GM18520 (cell line): Measurements from ENCODE around the gene TNFRSF1B.
A peak's percentile ranks its signal among the peaks of the same experiment; 100 is the strongest.

Experiments used
- ATAC-seq: cut with Tn5 transposase; IDR thresholded peaks from one replicate; pipeline ENCODE4 v1.9.1; 2021; ENCODE audit not compliant: unreplicated experiment

Gene TNFRSF1B

DNA sequence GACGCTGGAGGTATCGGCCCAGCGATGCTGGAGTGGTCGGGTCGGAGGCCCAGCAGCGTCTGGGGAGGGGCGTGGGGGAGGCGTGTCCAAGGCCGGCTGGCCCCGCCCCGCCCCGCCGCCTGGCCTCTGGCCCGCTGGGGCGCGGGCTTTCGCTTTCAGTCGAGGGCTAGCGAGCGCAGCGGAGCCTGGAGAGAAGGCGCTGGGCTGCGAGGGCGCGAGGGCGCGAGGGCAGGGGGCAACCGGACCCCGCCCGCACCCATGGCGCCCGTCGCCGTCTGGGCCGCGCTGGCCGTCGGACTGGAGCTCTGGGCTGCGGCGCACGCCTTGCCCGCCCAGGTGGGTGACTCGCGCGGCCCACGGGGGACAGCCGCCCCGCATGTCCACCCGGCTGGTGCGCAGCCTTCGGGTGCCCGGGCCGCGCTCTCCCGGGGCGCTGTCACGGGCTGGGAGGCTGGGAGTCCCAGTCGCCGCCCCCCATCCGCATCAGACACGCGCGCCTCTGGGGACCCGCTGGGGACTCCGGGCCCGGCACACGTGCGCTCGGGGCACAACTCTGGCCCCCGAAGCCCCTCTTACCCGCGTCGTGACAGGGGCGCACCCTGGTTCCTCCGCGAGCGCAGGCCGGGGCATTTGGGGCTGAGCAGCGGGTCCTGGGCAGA, at the start of gene TNFRSF1B:
Gene TNFRSF1B, plus strand, starts transcription at position 158 of the 659 bp plus-strand sequence. Its CDS starts 101 bp downstream, at position 259.
- ATAC-seq, result peak; percentile 29

- ATAC-seq, result no peak
Observed at GRCh38 chr1:12121212-12122003, 45.4 kb upstream of the TNFRSF1B start.

DNA sequence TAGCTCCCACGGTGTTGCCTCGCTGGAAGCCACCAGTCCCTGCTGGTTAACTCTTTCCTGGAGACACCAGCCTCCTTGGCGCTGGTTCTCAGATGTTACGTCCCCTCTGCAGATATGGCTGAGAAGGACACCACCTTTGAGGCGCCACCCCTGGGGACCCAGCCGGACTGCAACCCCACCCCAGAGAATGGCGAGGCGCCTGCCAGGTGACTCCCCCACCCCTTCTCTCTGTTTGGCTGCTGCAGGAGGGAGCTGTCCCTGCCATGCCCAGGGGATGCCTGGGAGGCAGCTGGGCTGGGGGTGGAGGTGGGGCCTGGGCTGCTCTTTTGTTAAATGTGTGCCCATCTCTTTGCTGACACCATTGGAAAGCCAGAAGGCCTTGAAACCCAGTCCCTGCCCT, 43.6 kb upstream of the TNFRSF1B start:
- ATAC-seq, result no peak

DNA sequence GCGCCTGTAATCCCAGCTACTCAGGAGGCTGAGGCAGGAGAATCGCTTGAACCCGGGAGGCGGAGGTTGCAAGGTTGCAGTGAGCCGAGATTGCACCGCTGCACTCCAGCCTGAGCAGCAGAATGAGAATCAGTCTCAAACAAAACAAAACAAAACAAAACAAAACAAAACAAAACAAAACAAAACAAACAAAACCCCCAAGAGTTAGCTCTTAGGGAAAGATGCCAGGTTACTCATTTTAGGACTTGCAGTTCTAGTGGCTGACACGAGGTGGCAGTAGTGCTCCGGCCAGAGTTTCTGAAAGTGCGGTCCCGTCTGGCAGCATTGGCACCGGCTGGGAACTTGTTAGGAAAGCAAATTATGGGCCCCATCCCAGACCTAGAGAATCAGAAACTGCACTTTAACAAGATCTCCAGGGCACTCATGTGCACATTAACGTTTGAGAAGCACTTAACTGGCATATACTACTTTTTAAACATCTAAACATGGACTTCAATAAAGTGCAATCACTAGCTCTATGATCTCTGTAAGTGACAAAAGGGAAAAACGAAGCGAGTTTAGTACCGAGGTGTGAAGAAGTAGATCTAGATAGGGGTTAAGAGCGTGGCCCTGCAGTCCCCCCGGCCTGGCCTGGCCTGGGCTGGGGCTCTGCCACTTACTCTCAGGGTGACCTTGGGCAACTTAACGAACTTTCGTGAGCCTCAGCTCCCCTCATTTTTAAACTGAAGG, 41.9 kb upstream of the TNFRSF1B start:
- no peak for ATAC-seq

- ATAC-seq, result no peak
Observed at GRCh38 chr1:12125422-12126355, 41.1 kb upstream of the TNFRSF1B start.

- ATAC-seq, result no peak
Observed at GRCh38 chr1:12126781-12127180, 40.0 kb upstream of the TNFRSF1B start.

- no peak for ATAC-seq
Observed at GRCh38 chr1:12127206-12127810, 39.5 kb upstream of the TNFRSF1B start.

DNA sequence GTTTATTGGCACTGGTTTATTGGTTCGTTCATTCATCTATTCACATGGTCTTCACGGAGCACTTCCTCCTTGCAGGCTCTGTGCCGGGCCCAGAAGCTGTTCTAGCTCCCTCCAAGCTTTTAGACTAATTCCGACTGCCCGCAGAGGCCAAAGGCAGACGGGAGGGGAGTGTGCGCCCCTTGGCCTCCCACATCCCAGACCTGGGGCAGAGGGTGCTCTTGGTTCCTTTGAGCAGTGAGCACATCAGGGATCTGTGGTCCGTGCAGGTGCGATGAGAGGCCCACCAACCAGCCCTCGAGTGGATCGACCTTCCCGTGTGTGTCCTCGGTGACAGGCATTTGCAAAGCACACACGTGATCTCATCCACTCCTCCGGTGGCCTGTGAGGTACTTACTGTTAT, 38.7 kb upstream of the TNFRSF1B start:
- ATAC-seq, result no peak

- ATAC-seq, result no peak
Observed at GRCh38 chr1:12129624-12130023, 37.2 kb upstream of the TNFRSF1B start.

DNA sequence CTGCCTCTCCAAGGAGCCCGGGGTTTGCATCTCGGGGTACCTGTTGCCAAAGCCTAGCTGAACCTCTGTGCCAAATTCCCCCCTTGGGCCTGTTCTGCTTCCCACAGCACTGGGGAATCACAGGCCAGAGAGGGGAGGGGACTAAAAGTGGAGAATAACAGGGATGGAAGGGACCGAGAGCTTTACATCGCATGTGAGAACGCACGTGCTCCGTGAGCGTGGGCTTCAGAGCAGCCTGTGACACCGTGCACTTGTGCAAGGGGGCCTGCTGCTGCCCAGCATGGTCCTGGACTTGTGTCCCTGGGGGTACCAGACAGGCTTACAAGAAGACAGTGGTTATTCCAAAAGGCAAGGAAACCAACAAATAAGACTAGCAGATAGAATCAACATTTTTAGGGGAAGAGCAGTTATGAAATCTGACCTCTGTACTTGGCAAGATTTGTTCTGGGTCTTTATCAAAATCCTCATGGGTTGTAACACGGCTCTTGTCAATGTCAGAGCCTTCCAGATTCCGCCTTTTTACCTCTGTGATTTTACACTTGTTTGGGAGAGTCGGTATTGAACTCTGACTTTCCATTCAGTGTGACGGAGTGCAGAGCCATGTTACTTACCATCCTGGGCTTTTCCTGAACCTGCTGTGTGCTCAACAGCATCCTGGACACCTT, 36.2 kb upstream of the TNFRSF1B start:
- no peak for ATAC-seq

DNA sequence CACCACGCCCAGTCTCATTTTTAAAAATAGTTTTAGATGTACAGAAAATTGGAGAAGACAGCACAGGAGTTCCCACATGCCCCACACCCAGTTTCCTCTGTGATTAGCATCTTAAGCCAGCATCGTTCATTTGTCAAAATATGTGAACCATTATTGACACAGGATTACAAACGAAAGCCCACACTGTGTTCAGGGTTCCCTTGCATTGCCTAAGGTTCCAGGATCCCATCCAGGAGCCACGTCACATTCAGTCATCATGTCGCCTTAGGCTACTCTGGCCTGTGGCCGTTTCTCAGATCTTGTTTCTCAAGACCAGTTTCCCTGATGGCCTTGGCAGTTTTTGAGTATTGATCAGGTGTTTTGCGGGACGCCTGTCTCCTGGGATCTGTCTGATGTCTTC, 34.7 kb upstream of the TNFRSF1B start:
- ATAC-seq, result no peak

GRCh38 chr1:12134716-12135115, 32.1 kb upstream of the TNFRSF1B start:
- ATAC-seq, result no peak

DNA sequence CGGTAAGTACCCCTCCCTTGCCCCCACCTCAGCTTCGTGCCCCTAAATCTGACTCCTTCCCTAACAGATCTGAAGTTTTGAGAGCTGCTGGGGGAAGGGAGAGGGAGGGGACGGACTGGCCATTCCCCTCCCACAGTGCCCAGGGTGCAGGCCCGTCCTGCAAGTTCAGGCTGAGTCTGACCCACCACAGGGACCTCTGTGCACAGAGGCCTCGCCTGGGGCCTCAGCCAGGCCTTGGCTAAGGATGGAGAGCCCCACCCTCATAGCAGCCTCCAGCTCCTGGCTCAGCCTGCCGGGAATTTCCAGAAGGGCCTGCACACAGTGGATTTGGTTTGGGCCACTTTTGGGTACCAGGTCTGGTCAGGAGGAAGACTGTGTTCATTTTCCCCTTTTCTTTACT, 31.2 kb upstream of the TNFRSF1B start:
- no peak for ATAC-seq

- ATAC-seq, result no peak
Observed at GRCh38 chr1:12136916-12137610, 29.7 kb upstream of the TNFRSF1B start.

GRCh38 chr1:12138196-12139168, 28.3 kb upstream of the TNFRSF1B start:
- ATAC-seq, result no peak

DNA sequence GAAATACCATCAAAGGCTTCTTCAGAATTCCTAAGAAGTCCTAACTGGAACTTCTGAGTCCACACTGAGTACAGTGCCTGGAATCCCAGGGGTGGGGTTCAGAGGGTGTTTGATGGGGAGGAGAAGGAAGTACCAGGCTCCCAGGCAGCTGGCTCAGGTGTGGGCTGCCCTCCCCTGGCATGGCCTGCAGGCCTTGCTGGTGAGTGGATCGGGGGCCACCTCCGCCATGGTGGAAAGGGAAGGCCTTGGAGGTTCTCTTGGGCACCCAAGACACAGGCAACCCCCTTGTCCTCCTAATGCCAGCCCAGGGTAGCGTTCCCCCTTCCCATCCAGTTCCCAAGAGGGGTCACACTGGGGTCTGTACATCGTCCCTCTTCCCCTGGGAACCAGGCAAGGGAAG, 26.8 kb upstream of the TNFRSF1B start:
- ATAC-seq, result no peak

- ATAC-seq, result no peak
Observed at GRCh38 chr1:12140515-12141162, 26.2 kb upstream of the TNFRSF1B start.
